ENCODE results near the gene DYSF. TPM values are rescaled to one million over a fixed set of nuclear protein-coding genes. Genes with fewer than 3 reads are reported as not detected.

The DYSF gene
- 39.3 and 75.1 TPM in 2 replicates for total RNA-seq

DNA sequence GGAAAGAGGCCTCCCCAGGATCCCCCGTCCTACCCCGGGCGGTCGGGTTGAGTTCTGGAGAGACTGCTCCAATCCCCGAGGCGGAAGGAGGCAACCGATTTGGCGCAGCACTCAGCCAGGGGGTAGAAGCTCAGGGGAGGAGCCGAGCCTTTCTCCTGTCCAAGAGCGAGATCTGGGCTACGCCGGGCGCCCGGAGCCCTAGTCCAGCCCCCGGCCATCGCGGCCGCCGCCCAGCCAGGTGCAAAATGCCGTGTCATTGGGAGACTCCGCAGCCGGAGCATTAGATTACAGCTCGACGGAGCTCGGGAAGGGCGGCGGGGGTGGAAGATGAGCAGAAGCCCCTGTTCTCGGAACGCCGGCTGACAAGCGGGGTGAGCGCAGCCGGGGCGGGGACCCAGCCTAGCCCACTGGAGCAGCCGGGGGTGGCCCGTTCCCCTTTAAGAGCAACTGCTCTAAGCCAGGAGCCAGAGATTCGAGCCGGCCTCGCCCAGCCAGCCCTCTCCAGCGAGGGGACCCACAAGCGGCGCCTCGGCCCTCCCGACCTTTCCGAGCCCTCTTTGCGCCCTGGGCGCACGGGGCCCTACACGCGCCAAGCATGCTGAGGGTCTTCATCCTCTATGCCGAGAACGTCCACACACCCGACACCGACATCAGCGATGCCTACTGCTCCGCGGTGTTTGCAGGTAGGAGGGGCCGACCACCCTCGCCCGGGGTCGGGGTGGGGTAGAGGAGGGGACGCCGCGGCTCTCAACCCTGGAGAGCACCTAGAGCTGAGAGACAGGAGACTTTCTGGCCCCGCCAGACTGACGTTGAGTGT is at the start of gene DYSF:
Gene DYSF, plus strand, starts transcription at position 158 of the 817 bp plus-strand sequence.

Other genes with a start within 250 kb of the DYSF start
- gene PAIP2B, start 226.5 kb upstream of the DYSF start, total RNA-seq: 0.32 and 0.91 TPM in 2 replicates
- gene ZNF638, start 121.8 kb upstream of the DYSF start, total RNA-seq: 101 and 133 TPM in 2 replicates

All from epithelial cell of umbilical artery (primary cell).